K562 (cell line): ENCODE results near the gene AKT3. TPM values are rescaled to one million over a fixed set of nuclear protein-coding genes. Genes with fewer than 3 reads are reported as not detected.

Experiments used
- CAMTA2 ChIP-seq: fragments of 250-450 bp; sonication (Bioruptor Pico); conservative IDR thresholded peaks from 2 replicates; pipeline ENCODE4 v1.5.1; 2022
- HDAC8 ChIP-seq: fragments of 450-650 bp; IDR thresholded peaks from 2 replicates; pipeline ENCODE4 v1.6.1; 2016; ENCODE audit warnings: mild to moderate bottlenecking, missing genetic modification characterization, moderate library complexity, missing compliant biosample characterization
- RNF2 ChIP-seq: sonication (generic); IDR thresholded peaks from 2 replicates; pipeline ENCODE4 v1.6.1; 2016
- SMAD3 ChIP-seq: fragments of 450-650 bp; formaldehyde crosslinking; conservative IDR thresholded peaks from 2 replicates; pipeline ENCODE4 v1.4.0; 2020; ENCODE audit warnings: mild to moderate bottlenecking
- ZC3H11A ChIP-seq: IDR thresholded peaks from 2 replicates; pipeline ENCODE4 v1.6.1; 2012; ENCODE audit warnings: low read depth, low read length, improper control_type of control experiment
- ZNF311 ChIP-seq: fragments of 250-450 bp; sonication (Bioruptor Pico); IDR thresholded peaks from 2 replicates; pipeline ENCODE4 v1.4.0; 2020; ENCODE audit warnings: mild to moderate bottlenecking, moderate library complexity
- polyA plus RNA-seq, 8 experiments: library from polyadenylated mRNA; depleted of rRNA in 4 of 8; stranded (reverse) in 5 of 8; unstranded in 3 of 8; fragments of >200 nt; fragmentation: Nextera tagmentation in 2 of 8; fragmentation: Illumina TruSeq in 1 of 8; extraction: Ambion mirVana in 2 of 8; extraction: Trizol in 1 of 8; gene quantifications; 2 replicates each; pipeline versions ENCODE4 v1.2.1 to v1.2.3, GENCODE V29; 2011 to 2014; ENCODE audit warnings: inconsistent platforms in 1 of 8, missing spikeins in 1 of 8
- total RNA-seq, 7 experiments: library from RNA; depleted of rRNA in 6 of 7; stranded (reverse); fragments of >200 nt in 6 of 7; fragmentation: Illumina TruSeq in 2 of 7; extraction: Trizol in 2 of 7; gene quantifications; 2 replicates each; pipeline versions ENCODE4 v1.2.1 to v1.2.3, GENCODE V29; 2011 to 2021; ENCODE audit warnings: low replicate concordance in 1 of 7
- TF ChIP-seq, protein P1 (sequence below): fragments of 250-450 bp; sonication (Bioruptor Pico); IDR thresholded peaks from 2 replicates; pipeline ENCODE4 v1.5.0; 2021; ENCODE audit warnings: mild to moderate bottlenecking, moderate library complexity
- TF ChIP-seq, protein P2 (sequence below): fragments of 250-450 bp; sonication (Bioruptor Pico); IDR thresholded peaks from 2 replicates; pipeline ENCODE4 v1.5.1; 2021; ENCODE audit warnings: mild to moderate bottlenecking

Gene AKT3
- total and polyA plus RNA-seq, 9 of the 15 experiments (the other 6 are each of a cell fraction or from before 2014, with no cell fraction given) = 0.04 to 0.54 (median 0.18) TPM; not detected in 1

DNA sequence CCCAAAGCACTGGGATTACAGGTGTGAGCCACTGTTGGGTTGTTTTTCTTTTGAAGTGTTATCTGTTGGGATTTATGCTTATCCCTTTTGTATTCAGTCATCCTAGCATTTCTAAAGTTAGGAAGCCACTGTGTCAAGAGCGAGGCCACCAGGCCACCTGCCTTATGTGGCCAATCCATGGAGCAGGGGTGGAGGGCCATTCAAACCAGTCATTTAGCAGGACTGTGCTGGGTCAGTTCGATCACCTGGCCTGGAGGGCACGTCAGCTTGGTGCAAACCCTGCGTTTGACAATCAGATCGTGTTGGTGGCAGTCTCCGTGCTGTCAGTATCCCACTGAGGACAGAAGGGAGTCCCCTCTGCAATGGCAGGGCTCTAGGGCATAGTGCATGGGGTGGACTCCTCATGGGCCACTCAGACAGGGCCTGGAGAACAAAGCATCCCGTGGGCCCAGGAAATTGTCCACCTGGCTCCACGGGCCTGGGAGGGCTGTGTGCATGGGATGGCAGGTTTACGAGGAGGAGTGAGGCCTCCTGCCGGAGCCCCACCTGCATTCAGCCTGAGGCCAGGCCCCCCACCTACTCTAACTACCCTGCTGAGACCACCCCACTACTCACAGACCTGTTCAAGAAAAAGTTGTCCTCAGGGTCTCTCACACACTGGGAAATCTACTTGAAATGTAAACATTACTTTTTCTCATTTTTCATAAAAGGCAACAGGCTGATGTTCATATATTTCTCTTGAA lies 351.9 kb downstream of the AKT3 start (continued):
- TF ChIP-seq, protein P1, sequence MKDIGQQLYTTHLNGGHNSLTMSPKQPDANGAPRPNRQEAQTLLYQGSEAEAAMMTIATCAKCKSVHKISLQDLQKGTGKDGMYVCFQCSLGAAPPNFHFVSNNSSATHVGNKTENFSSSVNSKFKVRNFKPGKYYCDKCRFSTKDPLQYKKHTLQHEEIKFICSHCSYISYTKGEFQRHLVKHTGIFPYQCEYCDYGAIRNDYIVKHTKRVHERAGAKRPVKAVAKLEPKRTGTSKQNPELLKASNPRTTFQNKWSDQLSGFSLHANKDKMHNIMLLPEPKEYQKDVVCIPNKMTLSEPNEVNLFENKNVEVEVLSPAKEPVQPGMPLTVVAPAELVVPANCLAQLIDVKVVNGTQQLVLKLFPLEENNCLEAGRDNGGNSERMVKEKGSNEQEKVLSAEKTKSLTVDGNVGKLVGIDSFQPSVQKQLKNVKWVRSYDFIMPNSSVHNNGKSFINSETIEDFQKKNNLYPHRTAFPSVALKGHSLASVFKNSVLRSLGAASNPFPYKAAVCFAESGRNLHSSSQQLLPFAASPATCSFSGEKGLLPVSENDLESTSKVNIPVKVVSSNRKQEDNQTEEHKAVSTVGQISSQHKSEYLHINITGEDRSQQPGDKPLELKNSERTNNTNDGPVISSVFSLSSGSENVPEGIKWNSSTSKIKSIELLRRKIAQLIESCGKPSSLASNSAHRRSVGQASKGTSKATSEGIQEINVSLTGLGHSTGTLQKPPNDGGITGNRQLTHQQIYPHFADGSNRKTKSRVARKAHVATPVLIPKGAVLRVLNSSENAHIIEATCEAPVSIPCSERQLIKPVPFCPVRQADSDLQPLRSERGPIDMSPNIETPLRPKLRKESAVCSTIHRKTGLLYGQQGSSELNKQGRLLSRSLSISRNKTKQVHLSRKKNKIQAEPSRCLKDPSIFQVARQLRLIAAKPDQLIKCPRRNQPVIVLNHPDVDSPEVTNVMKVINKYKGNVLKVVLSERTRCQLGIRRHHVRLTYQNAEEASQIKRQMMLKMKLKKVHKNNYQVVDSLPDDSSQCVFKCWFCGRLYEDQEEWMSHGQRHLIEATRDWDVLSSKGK = no peak
- no peak for TF ChIP-seq ZNF311 (CRISPR knock-in tag)
- TF ChIP-seq, protein P2, sequence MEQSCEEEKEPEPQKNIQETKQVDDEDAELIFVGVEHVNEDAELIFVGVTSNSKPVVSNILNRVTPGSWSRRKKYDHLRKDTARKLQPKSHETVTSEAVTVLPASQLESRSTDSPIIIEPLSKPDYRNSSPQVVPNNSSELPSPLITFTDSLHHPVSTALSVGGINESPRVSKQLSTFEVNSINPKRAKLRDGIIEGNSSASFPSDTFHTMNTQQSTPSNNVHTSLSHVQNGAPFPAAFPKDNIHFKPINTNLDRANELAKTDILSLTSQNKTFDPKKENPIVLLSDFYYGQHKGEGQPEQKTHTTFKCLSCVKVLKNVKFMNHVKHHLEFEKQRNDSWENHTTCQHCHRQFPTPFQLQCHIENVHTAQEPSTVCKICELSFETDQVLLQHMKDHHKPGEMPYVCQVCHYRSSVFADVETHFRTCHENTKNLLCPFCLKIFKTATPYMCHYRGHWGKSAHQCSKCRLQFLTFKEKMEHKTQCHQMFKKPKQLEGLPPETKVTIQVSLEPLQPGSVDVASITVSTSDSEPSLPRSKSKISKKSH (CRISPR knock-in tag) = no peak
- no peak for TF ChIP-seq CAMTA2 (CRISPR knock-in tag)
- no peak for TF ChIP-seq ZC3H11A
- TF ChIP-seq HDAC8 (tag) = no peak
- no peak for TF ChIP-seq RNF2
- no peak for TF ChIP-seq SMAD3
